Erythroblast (primary cell): ENCODE measurements around the gene SLC5A9.

Source experiments
- GATA1 ChIP-seq: IDR thresholded peaks from 2 replicates; pipeline ENCODE4 v1.6.1; 2011; ENCODE audit warnings: low read depth, mild to moderate bottlenecking, control low read depth, low read length, moderate library complexity
- POLR2A ChIP-seq: IDR thresholded peaks from 2 replicates; pipeline ENCODE4 v1.6.1; 2011; ENCODE audit warnings: mild to moderate bottlenecking, low read length

DNA sequence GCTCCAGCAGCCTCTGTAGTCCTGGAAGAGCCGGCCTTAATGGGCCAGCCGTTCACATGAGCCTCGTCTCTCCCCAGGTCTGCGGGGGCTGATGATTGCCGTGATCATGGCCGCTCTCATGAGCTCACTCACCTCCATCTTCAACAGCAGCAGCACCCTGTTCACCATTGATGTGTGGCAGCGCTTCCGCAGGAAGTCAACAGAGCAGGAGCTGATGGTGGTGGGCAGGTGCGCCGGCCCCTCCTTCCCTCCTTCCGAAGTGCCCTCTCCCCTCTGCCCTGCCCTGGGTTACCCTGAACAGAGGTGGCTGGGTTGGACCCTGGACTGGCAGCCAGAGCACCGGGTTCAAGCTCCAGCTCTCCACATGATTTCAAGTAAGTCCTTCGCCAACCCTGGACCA is 13.1 kb downstream of the SLC5A9 start:
- TF ChIP-seq POLR2A: no peak
- TF ChIP-seq GATA1: no peak
